GM12878 (cell line): ENCODE measurements around the gene YIF1B.

Experiments used
- CTCF ChIP-seq, 3 experiments: IDR thresholded peaks in 2 of 3; conservative IDR thresholded peaks in 1 of 3; 2 replicates each; pipeline ENCODE4 v1.5.1; 2011; ENCODE audit warnings: low read depth in 3 of 3, low read length in 3 of 3, mild to moderate bottlenecking in 3 of 3, control low read depth in 2 of 3, moderate library complexity in 2 of 3, inconsistent platforms in 1 of 3, mixed read lengths in 1 of 3; ENCODE audit not compliant: control insufficient read depth in 2 of 3, insufficient read depth in 1 of 3; ENCODE audit errors: extremely low read depth in 1 of 3
- EED ChIP-seq: sonication (generic); IDR thresholded peaks from 2 replicates; pipeline ENCODE4 v1.6.1; 2016; ENCODE audit warnings: antibody characterized with exemption, low read depth
- GABPA ChIP-seq: IDR thresholded peaks from 2 replicates; pipeline ENCODE4 v1.6.1; 2014; ENCODE audit warnings: antibody characterized with exemption, low read depth, mild to moderate bottlenecking, inconsistent platforms
- HCFC1 ChIP-seq: fragments of 150-350 bp; IDR thresholded peaks from 2 replicates; pipeline ENCODE4 v1.6.1; 2014; ENCODE audit warnings: low read length
- JUND ChIP-seq: IDR thresholded peaks from 2 replicates; pipeline ENCODE4 v1.6.1; 2012; ENCODE audit warnings: low read depth, mild to moderate bottlenecking, low read length, improper control_type of control experiment, moderate library complexity
- NKRF ChIP-seq: fragments of 450-650 bp; conservative IDR thresholded peaks from 2 replicates; pipeline ENCODE4 v1.6.1; 2017; ENCODE audit warnings: mild to moderate bottlenecking, moderate library complexity
- NRF1 ChIP-seq: conservative IDR thresholded peaks from 2 replicates; pipeline ENCODE4 v1.6.1; 2011; ENCODE audit warnings: mild to moderate bottlenecking, low read depth, low read length, improper control_type of control experiment
- POLR2A ChIP-seq: IDR thresholded peaks from 2 replicates; pipeline ENCODE4 v1.6.1; 2011; ENCODE audit warnings: low read depth, mild to moderate bottlenecking, low read length
- POLR2AphosphoS5 ChIP-seq: IDR thresholded peaks from 2 replicates; pipeline ENCODE4 v1.6.1; 2011; ENCODE audit warnings: mild to moderate bottlenecking, low read length, inconsistent platforms
- REST ChIP-seq: IDR thresholded peaks from 2 replicates; pipeline ENCODE4 v1.6.1; 2012; ENCODE audit warnings: mild to moderate bottlenecking, low read depth, low read length
- SIN3A ChIP-seq: IDR thresholded peaks from 2 replicates; pipeline ENCODE4 v1.6.1; 2012; ENCODE audit warnings: low read depth, low read length, improper control_type of control experiment
- SKIL ChIP-seq: fragments of 450-650 bp; IDR thresholded peaks from 2 replicates; pipeline ENCODE4 v1.6.1; 2017; ENCODE audit warnings: mild to moderate bottlenecking, low read depth, inconsistent platforms; ENCODE audit not compliant: poor library complexity, severe bottlenecking
- SMC3 ChIP-seq: IDR thresholded peaks from 2 replicates; pipeline ENCODE4 v1.6.1; 2011; ENCODE audit warnings: low read length, improper control_type of control experiment, borderline replicate concordance

GRCh38 chr19:38304352-38304865 is 11.3 kb downstream of the YIF1B start:
- TF ChIP-seq CTCF (IDR thresholded peaks at IDR 0.05 in 2 of 3, conservative IDR thresholded peaks at IDR 0.05 in 1 of 3; ENCODE audit: control insufficient read depth in 2 of 3, extremely low read depth in 1 of 3, insufficient read depth in 1 of 3, low read depth in 3 of 3, low read length in 3 of 3) (no peak), POLR2AphosphoS5 (no peak), HCFC1 (no peak), GABPA (no peak), SIN3A (no peak), JUND (no peak), POLR2A (no peak), NRF1 (no peak), SMC3 (no peak), NKRF (no peak), REST (no peak), SKIL (no peak), EED (no peak)
